Retina (tissue), 1 donor: Measurements from ENCODE around the gene NDP.
"Not testable (repeated sequence)": the region's sequence is repeated elsewhere in the genome, so short reads cannot be mapped to it uniquely, and the experiment has no call there.

ENCODE experiments used
- DNase-seq: peaks from one replicate; pipeline ENCODE4 v3.0.0-alpha.2; 2016

The NDP gene

DNA sequence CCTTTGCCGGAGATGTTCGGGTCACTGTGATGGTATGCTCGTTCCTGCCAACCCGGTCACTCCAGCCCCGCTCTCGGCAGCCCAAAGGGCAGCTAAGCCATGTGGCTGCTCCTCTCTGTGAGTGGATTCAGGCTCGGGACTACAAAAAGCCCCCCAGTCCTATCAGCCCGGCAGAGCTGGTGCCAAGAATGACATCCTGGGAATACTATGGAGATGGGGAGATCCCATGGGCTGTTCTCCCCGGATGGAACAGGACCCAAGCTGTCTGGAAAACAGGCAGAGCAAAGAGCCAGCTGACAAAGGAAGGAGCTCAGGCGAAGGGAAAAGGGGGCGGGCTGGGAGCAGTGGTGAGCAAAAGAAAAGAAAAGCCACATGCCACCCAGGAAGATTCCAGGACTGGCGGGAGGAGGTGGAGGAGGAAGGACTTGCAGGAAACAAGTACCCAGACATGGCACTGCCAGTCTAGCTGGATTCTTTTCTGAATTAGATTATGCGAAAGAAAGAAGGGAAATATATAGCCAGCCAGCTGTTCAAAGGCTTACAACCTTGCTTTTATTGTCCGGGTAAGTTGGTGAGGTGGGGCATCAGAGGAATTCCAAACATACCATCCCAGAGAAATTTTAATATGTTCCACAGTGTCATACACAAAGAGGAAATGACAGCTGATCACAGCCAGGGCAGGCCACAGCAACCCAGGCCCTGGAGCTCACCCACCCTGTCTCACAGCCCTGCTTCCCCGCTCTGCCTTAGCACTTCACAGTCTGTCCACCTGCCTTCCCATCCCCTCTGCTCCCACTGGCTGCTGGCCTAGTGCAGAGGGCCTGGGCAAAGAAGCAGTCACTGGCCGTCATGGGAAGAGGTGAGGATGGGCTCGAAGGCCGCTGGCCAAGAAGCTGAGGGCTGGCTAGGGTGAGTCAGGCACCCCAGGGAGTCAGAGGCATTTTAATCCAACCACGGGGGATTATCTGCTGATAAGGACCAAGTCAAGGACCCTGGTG is 3.4 kb downstream of the NDP start:
- DNase-seq: peak; percentile 75

GRCh38 chrX:43968359-43968781 is 4.8 kb downstream of the NDP start:
- DNase-seq: no peak

- no peak for DNase-seq
These were observed 8.3 kb downstream of the NDP start for GRCh38 chrX:43964936-43965335.

GRCh38 chrX:43963726-43964125 is 9.5 kb downstream of the NDP start:
- DNase-seq: no peak

DNA sequence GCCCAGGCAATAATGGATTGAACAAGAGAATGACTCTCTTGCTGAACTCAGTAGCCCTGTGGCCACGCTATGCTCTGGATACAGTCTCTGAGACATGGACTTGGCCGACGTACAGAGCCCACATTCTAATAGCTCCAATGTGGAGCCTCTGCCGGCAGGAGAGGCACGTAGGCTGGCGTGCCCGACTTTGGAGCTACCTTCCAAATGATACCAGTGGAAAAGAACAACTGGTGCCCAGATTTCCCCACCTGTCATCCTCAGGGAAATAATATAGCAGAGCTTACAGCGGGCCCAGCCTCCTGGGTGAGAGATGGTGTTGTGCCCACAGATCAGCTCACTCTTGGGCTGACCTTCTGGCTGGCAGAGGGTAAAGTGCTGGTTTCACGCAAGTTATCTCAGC is 10.6 kb downstream of the NDP start:
- DNase-seq: no peak

DNA sequence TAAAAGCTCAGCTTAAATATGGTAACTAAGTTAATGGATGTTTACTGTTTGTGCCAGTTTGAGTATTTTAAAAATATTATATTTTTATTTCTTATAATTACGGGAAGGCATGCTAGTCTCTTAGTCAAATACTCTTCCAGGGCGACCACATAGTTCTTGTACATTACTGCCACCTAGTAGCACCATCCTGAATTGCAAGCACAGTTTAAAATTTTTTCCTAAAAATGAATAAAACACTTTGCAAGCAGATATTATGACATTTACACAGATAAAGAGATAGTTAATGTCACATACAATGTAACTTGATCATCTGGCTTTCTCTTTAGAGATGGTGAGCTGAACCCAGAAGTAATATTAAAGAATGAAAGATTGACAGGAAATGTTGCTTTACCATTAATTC is 11.5 kb downstream of the NDP start:
- DNase-seq: no peak

DNA sequence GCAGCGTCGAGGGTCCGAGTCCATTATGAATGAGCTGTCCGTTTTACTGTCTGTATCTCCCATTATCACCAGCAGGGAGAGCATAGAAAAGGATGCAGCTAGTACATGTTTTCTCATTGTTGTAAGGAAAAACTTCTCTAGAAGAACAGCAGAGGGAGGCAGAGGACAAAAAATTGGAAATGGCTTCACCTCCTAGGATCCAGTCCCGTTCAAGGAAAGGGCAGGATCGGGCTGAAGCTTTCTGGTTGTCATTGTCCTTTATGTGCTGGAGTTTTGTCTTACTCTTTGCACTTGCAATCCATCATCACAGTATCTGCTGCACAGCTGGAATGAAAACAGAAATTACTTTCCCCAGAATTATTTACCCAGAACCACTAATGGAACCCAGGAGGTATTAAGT is 14.7 kb downstream of the NDP start:
- DNase-seq: peak; percentile 59

- no peak for DNase-seq
These were observed 17.2 kb downstream of the NDP start for GRCh38 chrX:43956034-43956433.

GRCh38 chrX:43953218-43953617 is 20.0 kb downstream of the NDP start:
- DNase-seq: no peak

DNA sequence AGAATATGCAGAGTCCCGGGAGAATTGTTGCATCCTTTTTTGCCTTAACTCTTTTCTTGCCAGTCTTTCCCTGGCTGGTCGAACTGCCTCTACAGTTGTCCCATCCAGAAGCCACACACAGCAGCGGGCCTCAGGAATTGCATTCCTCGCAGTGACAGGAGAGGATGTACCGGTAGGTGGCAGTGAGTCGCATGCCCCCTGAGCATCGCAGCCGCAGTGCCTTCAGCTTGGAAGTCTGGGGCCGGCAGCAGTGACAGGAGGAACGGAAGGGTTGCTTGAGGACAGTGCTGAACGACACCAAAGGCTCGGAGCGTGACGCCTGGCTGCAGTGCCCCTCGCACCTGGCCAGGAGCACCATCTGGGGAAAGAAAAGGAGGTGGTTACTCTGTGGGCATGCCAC is 23.5 kb downstream of the NDP start:
- DNase-seq: peak; percentile 57

DNA sequence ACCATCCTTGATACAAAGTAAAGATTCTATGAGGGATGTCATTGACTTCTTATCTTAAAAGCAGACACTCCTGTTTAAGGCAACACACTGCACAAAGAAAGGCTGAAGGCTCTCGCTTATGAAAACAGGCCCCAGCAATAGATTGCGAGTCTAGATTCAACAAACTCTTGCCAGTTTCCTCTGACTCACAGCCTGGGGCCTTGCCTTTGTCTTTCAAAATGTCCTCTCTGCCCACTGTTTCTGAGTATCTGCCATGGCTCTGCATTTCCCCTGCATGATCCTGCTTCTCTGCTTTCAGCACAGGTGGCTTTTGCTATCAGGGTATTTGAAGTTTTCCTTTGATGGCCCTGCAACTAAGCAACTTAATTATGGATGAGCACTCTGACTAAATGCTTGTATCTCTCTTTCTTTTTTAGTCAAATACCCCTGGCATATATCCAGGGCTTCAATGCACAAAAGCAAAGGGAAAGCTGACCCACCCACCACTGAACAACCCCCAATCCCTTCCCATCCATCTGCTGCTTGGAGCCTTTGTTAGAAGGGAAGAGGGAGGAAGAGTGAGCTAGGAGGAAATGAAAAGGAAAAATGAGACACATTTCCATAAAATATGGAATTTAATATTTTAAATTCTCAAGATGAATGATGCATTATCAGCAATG is 32.2 kb downstream of the NDP start:
- no peak for DNase-seq

DNA sequence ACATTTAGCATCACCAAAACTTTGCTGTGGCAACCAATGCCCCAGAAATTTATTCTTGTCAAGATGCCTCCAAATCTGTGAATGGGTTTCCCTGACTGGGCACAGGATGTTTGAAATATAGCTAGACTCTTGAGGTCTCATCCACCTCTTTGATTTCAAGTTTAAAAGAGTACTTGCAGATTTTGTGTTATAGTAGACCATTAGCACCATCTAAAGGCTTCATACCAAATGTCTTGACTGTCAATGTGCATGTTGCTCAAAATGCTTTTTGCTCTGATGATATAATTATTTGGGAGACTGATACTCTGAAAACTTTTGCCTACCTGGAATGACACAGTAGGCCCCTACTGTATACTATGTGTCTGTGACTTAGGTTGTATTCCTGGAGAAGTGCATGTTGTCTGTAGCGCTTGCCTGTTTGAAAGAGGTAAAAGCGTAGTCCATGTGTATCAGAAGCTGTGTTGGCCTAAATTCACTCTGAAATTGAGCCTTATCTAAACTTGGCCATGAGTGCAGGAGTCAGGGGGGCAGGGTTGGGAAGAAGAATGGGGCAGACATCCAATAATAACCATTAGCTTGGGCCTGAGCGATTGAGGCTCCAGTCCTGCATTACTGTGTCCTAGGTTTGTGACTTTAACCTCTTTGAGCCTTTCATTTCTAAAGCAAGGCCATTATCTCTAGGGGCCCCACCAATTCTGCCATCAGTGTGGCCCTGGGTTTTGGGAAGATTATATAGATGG is 33.8 kb downstream of the NDP start:
- DNase-seq: no peak

DNA sequence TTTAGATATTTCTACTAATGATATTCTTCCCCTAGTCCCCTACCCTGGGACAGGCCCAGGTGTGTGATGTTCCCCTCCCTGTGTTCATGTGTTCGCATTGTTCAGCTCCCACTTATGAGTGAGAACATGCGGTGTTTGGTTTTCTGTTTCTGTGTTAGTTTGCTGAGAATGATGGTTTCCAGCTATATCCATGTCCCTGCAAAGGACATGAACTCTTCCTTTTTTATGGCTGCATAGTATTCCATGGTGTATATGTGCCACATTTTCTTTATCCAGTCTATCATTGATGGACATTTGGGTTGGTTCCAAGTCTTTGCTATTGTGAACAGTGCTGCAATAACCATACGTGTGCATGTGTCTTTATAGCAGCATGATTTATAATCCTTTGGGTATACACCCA is 51.2 kb downstream of the NDP start:
- DNase-seq: not testable (repeated sequence)

DNA sequence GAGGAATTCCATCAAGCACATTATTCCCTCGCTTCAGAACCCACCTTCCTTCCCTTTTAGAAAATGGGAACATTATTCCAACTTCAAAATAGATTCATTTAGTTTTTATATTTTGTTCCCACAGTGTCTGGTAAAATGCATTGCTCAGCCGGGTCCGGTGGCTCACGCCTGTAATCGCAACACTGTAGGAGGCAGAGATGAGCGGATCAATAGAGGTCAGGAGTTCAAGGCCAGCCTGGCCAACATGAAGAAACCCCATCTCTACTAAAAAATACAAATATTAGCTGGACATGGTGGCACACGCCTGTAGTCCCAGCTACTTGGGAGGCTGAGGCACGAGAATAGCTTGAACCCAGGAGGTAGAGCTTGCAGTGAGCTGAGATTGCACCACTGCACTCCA is 62.4 kb downstream of the NDP start:
- not testable (repeated sequence) for DNase-seq

- DNase-seq: no peak
These were observed 63.2 kb downstream of the NDP start for GRCh38 chrX:43910012-43910411.

DNA sequence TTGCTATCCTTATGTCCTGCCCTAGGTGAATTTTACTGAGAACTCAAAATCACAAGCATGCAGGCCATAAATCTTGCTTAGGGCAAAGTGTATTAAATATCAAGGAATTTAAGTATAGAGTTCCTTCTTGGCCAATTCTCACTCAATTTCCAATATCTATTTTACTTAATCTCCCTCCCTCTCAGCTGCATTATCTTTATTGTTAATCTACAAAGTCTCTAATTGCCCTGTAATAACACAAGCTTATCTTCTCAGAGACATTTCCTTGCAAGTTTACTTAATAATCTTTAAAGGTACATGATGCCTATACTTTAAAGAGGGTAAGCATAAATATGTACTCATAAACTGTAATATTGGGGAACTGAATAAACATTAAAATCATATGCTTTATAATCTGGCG is 64.0 kb downstream of the NDP start:
- no peak for DNase-seq

GRCh38 chrX:43899878-43900815 is 73.0 kb downstream of the NDP start:
- no peak for DNase-seq
